Measurements from ENCODE around the gene KANK2.
"Not testable (repeated sequence)": the region's sequence is repeated elsewhere in the genome, so short reads cannot be mapped to it uniquely, and the experiment has no call there.

The KANK2 gene

GRCh38 chr19:11190501-11190900 lies 6.8 kb downstream of the KANK2 start:
- Mint-ChIP-seq H3K27ac (ENCODE audit: low read depth) (no peak overlapping the region), H3K4me1 (peaks cover 3% of the 10 kb centered on the region), H3K4me3 (no peak overlapping the region), H3K27me3 (peaks cover 5% of the 10 kb centered on the region), H3K36me3 (ENCODE audit: insufficient read depth) (no peaks in the 10 kb centered on the region), H3K9me3 (no peaks in the 10 kb centered on the region)
- DNase-seq (ENCODE audit: low spot score in 2 of 2), result no peak
- no peak for ATAC-seq (replicated peaks; ENCODE audit: extremely low read depth, poor library complexity, severe bottlenecking)

- H3K9me3 Mint-ChIP-seq, result no peaks in the 10 kb centered on the region
- H3K27ac Mint-ChIP-seq (ENCODE audit: low read depth), result peak overlapping the region; percentile 54
- ATAC-seq (replicated peaks; ENCODE audit: extremely low read depth, poor library complexity, severe bottlenecking) (no peak), DNase-seq (ENCODE audit: low spot score in 2 of 2) (no peak)
- no peak overlapping the region for H3K4me3 Mint-ChIP-seq
- no peaks in the 10 kb centered on the region for H3K4me1 Mint-ChIP-seq
- H3K36me3 Mint-ChIP-seq (ENCODE audit: insufficient read depth), result no peaks in the 10 kb centered on the region
- H3K27me3 Mint-ChIP-seq, result no peaks in the 10 kb centered on the region
Measured at GRCh38 chr19:11187441-11187840, 9.9 kb downstream of the KANK2 start.

GRCh38 chr19:11182994-11183393 lies 14.4 kb downstream of the KANK2 start:
- Mint-ChIP-seq H3K4me3 (no peak overlapping the region), H3K27ac (ENCODE audit: low read depth) (no peak overlapping the region), H3K36me3 (ENCODE audit: insufficient read depth) (no peaks in the 10 kb centered on the region), H3K9me3 (no peaks in the 10 kb centered on the region), H3K4me1 (no peaks in the 10 kb centered on the region), H3K27me3 (no peaks in the 10 kb centered on the region)
- DNase-seq (ENCODE audit: low spot score in 2 of 2) (no peak), ATAC-seq (replicated peaks; ENCODE audit: extremely low read depth, poor library complexity, severe bottlenecking) (no peak)

GRCh38 chr19:11181488-11181887 lies 15.9 kb downstream of the KANK2 start:
- Mint-ChIP-seq H3K4me1 (no peaks in the 10 kb centered on the region), H3K9me3 (no peaks in the 10 kb centered on the region), H3K4me3 (no peak overlapping the region), H3K27ac (ENCODE audit: low read depth) (no peak overlapping the region), H3K36me3 (ENCODE audit: insufficient read depth) (no peaks in the 10 kb centered on the region), H3K27me3 (no peaks in the 10 kb centered on the region)
- ATAC-seq (replicated peaks; ENCODE audit: extremely low read depth, poor library complexity, severe bottlenecking) (no peak), DNase-seq (ENCODE audit: low spot score in 2 of 2) (no peak)

- not testable (repeated sequence) for H3K36me3 Mint-ChIP-seq (ENCODE audit: insufficient read depth); DNase-seq (ENCODE audit: low spot score in 2 of 2); H3K4me3 Mint-ChIP-seq; H3K27ac Mint-ChIP-seq (ENCODE audit: low read depth); H3K27me3 Mint-ChIP-seq; H3K4me1 Mint-ChIP-seq; H3K9me3 Mint-ChIP-seq; ATAC-seq (replicated peaks; ENCODE audit: extremely low read depth, poor library complexity, severe bottlenecking)
Measured at GRCh38 chr19:11180975-11181374, 16.4 kb downstream of the KANK2 start.

GRCh38 chr19:11180346-11180745 lies 17.0 kb downstream of the KANK2 start:
- H3K4me3 Mint-ChIP-seq, result no peak overlapping the region
- ATAC-seq (replicated peaks; ENCODE audit: extremely low read depth, poor library complexity, severe bottlenecking) (no peak), DNase-seq (ENCODE audit: low spot score in 2 of 2) (no peak)
- no peaks in the 10 kb centered on the region for H3K27me3 Mint-ChIP-seq
- H3K36me3 Mint-ChIP-seq (ENCODE audit: insufficient read depth), result no peaks in the 10 kb centered on the region
- H3K4me1 Mint-ChIP-seq, result no peaks in the 10 kb centered on the region
- H3K9me3 Mint-ChIP-seq, result no peaks in the 10 kb centered on the region
- no peak overlapping the region for H3K27ac Mint-ChIP-seq (ENCODE audit: low read depth)

GRCh38 chr19:11179716-11180297 lies 17.5 kb downstream of the KANK2 start:
- H3K36me3 Mint-ChIP-seq (ENCODE audit: insufficient read depth), result no peaks in the 10 kb centered on the region
- ATAC-seq (replicated peaks; ENCODE audit: extremely low read depth, poor library complexity, severe bottlenecking) (no peak), DNase-seq (ENCODE audit: low spot score in 2 of 2) (no peak)
- no peak overlapping the region for H3K27ac Mint-ChIP-seq (ENCODE audit: low read depth)
- H3K9me3 Mint-ChIP-seq, result no peaks in the 10 kb centered on the region
- H3K4me3 Mint-ChIP-seq, result no peak overlapping the region
- no peaks in the 10 kb centered on the region for H3K27me3 Mint-ChIP-seq
- no peaks in the 10 kb centered on the region for H3K4me1 Mint-ChIP-seq

GRCh38 chr19:11179145-11179465 lies 18.2 kb downstream of the KANK2 start:
- not testable (repeated sequence) for ATAC-seq (replicated peaks; ENCODE audit: extremely low read depth, poor library complexity, severe bottlenecking); H3K9me3 Mint-ChIP-seq; H3K4me3 Mint-ChIP-seq; DNase-seq (ENCODE audit: low spot score in 2 of 2); H3K27ac Mint-ChIP-seq (ENCODE audit: low read depth); H3K27me3 Mint-ChIP-seq; H3K4me1 Mint-ChIP-seq; H3K36me3 Mint-ChIP-seq (ENCODE audit: insufficient read depth)

- H3K36me3 Mint-ChIP-seq (ENCODE audit: insufficient read depth), result no peaks in the 10 kb centered on the region
- DNase-seq (ENCODE audit: low spot score in 2 of 2) (no peak), ATAC-seq (replicated peaks; ENCODE audit: extremely low read depth, poor library complexity, severe bottlenecking) (no peak)
- no peak overlapping the region for H3K27ac Mint-ChIP-seq (ENCODE audit: low read depth)
- H3K4me3 Mint-ChIP-seq, result no peak overlapping the region
- H3K9me3 Mint-ChIP-seq, result no peaks in the 10 kb centered on the region
- no peaks in the 10 kb centered on the region for H3K4me1 Mint-ChIP-seq
- H3K27me3 Mint-ChIP-seq, result no peaks in the 10 kb centered on the region
Measured at GRCh38 chr19:11177592-11177991, 19.8 kb downstream of the KANK2 start.

GRCh38 chr19:11176466-11177193 lies 20.7 kb downstream of the KANK2 start:
- Mint-ChIP-seq H3K36me3 (ENCODE audit: insufficient read depth) (no peaks in the 10 kb centered on the region), H3K4me3 (no peak overlapping the region), H3K4me1 (no peaks in the 10 kb centered on the region), H3K27ac (ENCODE audit: low read depth) (no peak overlapping the region), H3K27me3 (no peaks in the 10 kb centered on the region), H3K9me3 (no peaks in the 10 kb centered on the region)
- DNase-seq (ENCODE audit: low spot score in 2 of 2) (no peak), ATAC-seq (replicated peaks; ENCODE audit: extremely low read depth, poor library complexity, severe bottlenecking) (no peak)

- ATAC-seq (replicated peaks; ENCODE audit: extremely low read depth, poor library complexity, severe bottlenecking) (no peak), DNase-seq (ENCODE audit: low spot score in 2 of 2) (no peak)
- no peaks in the 10 kb centered on the region for H3K36me3 Mint-ChIP-seq (ENCODE audit: insufficient read depth)
- H3K4me3 Mint-ChIP-seq, result no peak overlapping the region
- no peaks in the 10 kb centered on the region for H3K4me1 Mint-ChIP-seq
- no peaks in the 10 kb centered on the region for H3K27me3 Mint-ChIP-seq
- no peaks in the 10 kb centered on the region for H3K9me3 Mint-ChIP-seq
- H3K27ac Mint-ChIP-seq (ENCODE audit: low read depth), result no peak overlapping the region
Measured at GRCh38 chr19:11175920-11176319, 21.4 kb downstream of the KANK2 start.

- Mint-ChIP-seq H3K4me1 (no peaks in the 10 kb centered on the region), H3K27me3 (no peaks in the 10 kb centered on the region), H3K9me3 (no peaks in the 10 kb centered on the region), H3K4me3 (no peak overlapping the region), H3K36me3 (ENCODE audit: insufficient read depth) (no peaks in the 10 kb centered on the region), H3K27ac (ENCODE audit: low read depth) (no peak overlapping the region)
- ATAC-seq (replicated peaks; ENCODE audit: extremely low read depth, poor library complexity, severe bottlenecking), result no peak
- no peak for DNase-seq (ENCODE audit: low spot score in 2 of 2)
Measured at GRCh38 chr19:11174336-11174735, 23.0 kb downstream of the KANK2 start.

GRCh38 chr19:11173516-11174155 lies 23.7 kb downstream of the KANK2 start:
- no peak overlapping the region for H3K27ac Mint-ChIP-seq (ENCODE audit: low read depth)
- H3K4me3 Mint-ChIP-seq, result no peak overlapping the region
- no peak for DNase-seq (ENCODE audit: low spot score in 2 of 2)
- no peak for ATAC-seq (replicated peaks; ENCODE audit: extremely low read depth, poor library complexity, severe bottlenecking)
- H3K4me1 Mint-ChIP-seq, result no peaks in the 10 kb centered on the region
- H3K9me3 Mint-ChIP-seq, result no peaks in the 10 kb centered on the region
- no peaks in the 10 kb centered on the region for H3K36me3 Mint-ChIP-seq (ENCODE audit: insufficient read depth)
- H3K27me3 Mint-ChIP-seq, result no peaks in the 10 kb centered on the region

All from central memory CD8-positive, alpha-beta T cell (primary cell).